HG02571 (cell line): Measurements from ENCODE around the gene SDSL.
A peak's percentile ranks its signal among the peaks of the same experiment; 100 is the strongest.

Experiments
- ATAC-seq: cut with Tn5 transposase; IDR thresholded peaks from one replicate; pipeline ENCODE4 v1.9.1; 2021; ENCODE audit warnings: mild to moderate bottlenecking, moderate library complexity; ENCODE audit not compliant: unreplicated experiment

The SDSL gene, protein sequence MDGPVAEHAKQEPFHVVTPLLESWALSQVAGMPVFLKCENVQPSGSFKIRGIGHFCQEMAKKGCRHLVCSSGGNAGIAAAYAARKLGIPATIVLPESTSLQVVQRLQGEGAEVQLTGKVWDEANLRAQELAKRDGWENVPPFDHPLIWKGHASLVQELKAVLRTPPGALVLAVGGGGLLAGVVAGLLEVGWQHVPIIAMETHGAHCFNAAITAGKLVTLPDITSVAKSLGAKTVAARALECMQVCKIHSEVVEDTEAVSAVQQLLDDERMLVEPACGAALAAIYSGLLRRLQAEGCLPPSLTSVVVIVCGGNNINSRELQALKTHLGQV

DNA sequence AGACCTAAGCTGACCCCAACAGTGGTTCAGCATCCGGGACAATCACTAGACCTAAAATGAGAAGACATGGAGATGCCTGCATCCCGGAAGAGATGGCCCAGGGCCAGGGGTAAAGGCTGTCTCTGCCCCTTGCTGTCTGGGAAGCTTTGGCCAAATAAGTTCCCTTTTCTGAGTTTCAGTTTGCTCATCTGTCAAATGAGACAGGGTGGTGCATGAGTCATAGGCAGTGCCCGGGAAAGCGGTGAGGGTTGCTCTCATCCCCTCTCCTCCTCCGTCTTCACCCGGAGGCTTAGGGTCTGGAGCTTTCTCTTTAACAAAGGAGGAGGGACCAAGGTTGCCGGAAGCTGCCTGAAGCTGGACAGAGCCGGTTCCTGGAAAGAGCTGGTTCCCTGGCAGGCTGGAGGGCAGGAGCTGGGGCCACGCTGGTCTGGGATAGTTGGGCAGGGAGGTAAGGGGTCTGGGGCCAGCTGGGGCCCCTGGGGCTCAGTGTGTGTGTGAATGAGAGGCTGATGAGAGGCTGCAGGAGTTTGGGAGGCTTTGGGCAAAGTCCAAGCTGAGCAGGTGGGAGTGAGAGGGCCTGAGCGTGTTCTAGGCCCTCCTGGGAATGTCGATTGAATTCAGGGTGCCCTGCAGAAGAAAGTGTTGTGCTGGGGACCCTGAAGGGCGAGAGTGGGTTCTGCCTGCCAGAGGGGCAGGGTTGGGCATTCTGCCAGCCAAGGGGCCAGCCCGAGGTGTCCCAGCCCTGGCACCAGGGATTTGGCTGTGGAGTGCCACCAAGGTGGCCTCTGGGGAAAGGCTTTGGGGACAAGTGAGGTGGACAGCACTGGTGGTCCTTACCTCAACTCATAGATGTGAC is at the start of gene SDSL:
TSS of gene SDSL (plus strand) at position 351 of the 856 bp plus-strand sequence. CDS start 5,603 bp downstream, outside the sequence.
- peak; percentile 83 for ATAC-seq

DNA sequence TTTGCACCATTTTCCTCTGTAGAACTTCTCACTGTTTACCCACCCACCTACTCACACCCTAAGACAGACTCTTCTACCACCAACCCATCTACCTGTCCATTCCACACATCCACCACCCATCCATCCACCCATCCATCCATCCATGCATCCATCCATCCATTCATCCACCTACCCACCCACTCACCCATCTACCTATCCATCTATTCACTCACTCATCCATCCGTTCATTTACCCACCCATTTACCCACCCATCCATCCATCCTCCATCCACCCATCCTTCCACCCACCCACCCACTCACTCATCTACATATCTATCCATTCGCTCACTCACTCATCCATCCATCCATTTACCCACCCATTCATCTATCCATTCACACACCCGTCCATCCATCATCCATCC is 48.7 kb upstream of the SDSL start:
- ATAC-seq = no peak

DNA sequence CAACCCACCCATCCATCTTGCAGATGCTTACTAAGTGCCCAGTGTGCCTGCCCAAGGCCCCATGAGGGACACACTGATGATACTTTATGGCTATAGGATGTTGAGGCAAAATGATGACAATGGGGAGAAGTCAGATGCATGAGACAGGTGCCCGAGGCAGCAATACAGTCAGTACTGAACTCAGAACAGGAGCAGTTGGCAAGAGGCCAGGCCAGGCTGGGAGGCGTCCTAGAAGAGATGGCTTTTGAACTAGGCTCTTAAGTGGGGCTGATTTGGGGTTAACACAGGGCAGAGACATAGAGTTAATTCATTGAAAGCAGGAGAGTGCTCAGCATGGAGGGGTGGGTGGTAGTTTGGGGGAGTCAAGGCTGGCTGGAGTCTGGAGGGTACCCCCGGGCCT is 48.2 kb upstream of the SDSL start:
- ATAC-seq = no peak

DNA sequence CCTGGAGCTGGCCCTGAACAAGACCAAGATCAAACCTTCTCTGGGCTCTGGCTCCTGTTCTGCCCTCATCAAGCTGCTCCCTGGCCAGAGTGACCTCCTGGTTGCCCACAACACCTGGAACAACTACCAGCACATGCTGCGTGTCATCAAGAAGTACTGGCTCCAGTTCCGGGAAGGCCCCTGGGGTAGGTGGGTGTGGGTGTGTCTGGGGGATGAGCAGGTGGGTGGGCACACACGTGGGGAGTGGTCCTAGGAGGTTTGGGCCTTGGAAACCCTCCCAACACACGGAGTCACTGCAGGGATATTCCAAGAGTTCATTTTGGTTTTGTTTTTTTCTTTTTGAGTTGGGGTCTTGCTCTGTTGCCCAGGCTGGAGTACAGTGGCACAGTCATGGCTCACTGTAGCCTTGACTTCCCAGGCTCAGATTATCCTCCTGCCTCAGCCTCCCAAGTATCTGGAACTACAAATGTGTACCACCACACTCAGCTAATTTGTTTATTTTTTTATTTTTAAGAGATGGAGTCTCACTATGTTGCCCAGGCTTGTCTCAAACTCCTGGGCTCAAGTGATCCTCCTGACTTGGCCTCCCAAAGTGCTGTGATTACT is 47.3 kb upstream of the SDSL start:
- ATAC-seq = no peak

DNA sequence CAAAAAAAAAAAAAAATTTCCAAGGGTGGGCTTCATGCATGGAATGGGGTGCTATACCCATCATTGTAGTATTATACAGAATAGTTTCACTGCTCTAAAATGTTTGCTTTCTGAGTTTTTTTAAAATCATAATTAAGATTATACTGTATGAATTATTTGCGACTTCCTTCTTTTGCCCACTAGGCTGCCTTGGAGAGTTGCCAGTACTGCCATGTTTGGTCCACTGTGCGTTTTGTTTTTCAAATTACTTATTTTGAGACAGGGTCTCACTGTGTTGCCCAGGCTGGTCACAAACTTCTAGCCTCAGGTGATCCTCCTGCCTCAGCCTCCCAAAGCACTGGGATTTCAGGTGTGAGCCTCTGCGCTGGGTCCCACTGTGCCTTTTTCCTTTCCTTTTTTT is 43.9 kb upstream of the SDSL start:
- no peak for ATAC-seq

DNA sequence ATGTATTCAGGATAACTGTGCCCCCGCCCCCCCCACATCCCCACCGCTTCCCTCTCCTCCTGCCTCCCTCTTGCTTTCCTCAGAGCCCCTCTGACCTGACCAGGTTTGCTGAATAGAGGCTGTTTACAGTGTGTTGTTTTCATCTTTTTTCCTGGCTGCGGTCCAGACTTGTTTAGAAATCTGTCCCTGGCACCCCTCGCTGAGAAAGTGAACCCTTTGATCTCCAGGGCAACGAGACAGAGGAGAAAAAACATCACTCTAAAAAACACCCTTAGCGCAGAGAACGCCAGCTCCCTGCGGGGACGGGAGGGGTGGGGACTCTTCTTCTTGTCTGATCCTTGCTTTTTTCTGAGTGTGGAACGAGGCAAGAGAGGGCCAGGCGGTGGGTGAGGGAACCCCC is 41.0 kb upstream of the SDSL start:
- ATAC-seq = no peak

DNA sequence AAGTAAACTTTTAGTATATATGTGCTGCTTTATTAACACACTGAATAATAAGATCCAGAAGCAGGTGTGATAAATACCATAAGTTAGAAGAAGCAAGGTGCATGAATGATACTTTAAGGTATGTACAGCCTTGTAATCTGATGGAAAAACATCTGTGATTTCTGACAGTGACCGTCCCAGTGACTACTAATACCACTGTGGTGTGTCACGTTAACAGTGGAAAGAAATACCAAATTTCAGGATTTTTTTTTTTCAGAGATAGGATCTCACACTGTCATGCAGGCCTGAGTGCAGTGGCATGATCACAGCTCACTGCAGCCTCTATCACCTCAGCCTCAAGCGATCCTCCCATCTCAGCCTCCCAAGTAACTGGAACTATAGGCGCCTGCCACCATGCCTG is 40.0 kb upstream of the SDSL start:
- no peak for ATAC-seq

DNA sequence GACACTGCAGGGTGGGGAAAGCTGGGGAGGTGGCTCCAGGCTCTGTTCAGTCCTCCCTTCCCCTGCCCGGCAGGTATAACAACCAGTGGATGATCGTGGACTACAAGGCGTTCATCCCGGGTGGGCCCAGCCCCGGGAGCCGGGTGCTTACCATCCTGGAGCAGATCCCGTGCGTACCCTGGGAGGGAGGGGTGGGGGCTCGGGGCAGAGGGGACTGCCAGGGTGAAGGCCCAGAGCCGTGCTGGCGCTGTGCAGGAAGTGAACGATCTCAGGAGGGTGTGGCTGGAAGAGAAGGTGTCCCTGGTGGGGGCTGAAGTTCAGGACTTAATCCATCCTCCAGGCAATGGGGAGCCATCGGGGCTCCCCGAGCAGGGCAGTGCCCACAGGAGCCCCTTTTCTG is 37.4 kb upstream of the SDSL start:
- ATAC-seq = no peak

DNA sequence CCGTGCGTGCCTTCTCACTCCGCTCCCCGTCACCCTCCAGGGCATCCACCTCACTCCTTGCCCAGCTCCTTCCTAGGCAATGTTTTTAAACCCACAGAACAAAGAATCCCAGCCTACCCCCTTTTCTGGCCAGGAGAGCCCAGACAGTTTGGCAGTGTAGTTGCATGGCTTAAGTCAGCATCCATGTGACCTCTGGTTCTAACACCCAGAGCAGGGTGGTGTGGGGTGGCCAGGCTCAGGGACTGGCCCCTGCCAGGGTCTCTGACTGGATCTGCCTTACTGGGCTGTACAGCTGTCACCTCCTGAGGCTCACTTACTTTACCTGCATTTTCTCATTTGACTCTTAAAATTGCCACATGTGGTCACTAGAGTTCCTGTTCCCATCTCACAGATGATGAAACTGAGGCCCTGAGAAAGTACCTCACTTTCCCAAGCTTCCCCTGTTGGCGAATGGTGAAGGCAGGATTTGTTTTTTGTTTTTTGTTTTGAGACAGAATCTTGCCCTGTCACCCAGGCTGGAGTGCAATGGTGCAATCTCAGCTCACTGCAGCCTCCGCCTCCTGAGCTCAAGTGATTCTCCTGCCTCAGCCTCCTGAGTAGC is 36.8 kb upstream of the SDSL start:
- ATAC-seq = no peak

DNA sequence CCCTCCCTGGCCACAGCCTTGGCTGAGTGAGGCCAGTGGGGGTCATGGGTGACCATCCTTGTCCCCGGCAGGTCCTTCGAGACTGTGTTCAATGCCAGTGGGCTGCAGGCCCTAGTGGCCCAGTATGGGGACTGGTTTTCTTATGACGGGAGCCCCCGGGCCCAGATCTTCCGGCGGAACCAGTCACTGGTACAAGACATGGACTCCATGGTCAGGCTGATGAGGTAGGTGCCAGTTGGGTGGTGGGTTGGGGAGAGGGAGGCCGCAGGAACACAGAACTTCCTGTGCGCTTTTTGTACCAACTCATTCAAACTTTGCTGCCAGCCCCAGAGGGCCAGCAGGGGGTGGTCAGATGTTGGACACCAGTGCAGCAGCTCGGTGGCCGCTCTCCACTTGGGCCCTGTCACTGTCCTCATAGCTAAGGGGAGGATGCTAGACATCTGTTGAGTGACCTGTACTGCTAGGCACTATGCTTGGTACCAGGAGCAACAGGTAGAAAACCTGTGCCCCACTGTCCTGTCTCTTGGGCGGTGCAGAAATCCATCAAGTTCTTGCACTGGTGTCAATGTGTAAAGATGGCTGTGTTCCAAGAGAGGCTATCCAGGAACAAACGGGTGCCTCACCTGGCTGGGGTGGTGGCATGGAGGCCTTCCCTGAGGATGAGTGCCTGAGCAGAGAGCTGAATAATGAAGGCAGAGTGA is 35.2 kb upstream of the SDSL start:
- no peak for ATAC-seq

DNA sequence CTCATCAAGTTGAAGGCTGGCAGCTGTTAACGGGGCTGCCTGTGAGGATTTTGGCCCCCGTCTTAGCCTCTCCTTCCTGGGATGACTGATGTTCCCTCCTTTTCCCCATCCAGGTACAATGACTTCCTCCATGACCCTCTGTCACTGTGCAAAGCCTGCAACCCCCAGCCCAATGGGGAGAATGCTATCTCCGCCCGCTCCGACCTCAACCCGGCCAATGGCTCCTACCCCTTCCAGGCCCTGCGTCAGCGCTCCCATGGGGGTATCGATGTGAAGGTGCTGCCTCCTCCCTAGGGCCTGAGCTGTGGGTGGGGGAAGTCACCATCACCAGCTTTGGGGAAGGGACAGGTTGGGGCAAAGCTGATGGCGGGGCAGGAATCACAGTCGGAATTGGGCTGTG is 34.5 kb upstream of the SDSL start:
- ATAC-seq = no peak

DNA sequence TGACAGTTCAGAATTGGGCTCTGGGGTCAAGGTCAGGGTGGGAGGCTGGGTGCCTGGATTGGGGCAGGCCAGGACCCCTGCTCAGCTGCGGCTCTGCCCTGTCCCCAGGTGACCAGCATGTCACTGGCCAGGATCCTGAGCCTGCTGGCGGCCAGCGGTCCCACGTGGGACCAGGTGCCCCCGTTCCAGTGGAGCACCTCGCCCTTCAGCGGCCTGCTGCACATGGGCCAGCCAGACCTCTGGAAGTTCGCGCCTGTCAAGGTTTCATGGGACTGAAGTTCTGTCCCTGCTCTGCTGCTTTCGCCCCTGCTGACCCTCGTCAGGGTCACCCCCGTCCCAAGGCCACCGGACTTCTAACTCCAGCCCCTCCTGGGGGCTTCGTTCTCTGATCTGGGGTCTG is 33.8 kb upstream of the SDSL start:
- no peak for ATAC-seq

DNA sequence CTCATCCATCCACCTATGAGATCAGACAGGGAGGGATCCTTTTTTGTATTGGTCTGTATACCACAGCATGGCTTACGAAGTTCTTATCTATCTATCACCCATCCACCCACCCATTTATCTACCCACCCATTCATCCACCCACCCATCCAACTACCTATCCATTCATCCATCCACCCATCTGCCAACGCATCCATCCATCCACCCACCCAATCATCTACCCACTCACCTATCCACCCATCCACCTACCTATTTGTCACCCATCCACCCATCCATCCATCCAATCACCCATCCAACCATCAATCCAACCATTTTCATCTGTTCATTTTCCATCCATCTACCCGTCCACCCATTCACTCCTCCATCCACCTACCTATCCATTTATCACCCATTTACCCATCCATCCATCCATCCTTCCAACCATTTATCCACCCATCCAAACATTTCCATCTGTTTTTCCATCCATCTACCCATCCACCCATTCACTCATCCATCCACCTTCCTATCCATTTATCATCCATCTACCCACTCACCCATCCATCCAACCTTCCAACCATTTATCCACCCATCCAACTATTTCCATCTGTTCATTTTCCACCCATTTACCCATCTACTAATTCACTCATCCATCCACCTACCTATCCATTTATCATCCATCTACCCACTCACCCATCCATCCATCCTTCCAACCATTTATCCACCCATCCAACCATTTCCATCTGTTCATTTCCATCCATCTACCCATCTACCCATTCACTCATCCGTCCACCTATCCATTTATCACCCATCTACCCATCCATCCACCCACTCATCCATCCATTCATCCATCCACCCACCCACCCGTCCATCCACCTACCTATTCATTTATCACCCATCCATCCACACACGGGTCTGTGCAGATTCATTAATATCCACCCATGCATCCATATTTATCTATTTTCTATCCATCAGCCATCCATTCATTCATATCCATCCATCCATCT is 31.8 kb upstream of the SDSL start:
- no peak for ATAC-seq

DNA sequence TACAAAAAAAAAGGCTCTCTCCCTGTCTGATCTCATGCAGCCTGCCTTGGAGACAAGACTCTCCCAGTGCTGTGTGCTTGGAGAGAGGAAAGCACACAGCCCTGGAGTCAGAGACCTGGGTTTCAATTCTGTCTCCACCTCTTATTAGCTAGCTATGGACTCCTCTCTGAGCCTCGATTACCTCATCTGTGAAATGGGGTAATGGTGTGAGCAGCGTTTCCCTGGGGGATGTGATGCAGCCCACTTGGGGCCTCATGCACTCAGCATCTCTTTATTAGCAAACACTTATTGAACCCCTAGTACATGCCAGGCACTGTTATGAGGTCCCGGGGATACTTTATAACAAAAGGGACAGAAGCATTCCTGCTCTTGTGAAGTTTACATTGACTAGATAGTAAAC is 31.0 kb upstream of the SDSL start:
- no peak for ATAC-seq

DNA sequence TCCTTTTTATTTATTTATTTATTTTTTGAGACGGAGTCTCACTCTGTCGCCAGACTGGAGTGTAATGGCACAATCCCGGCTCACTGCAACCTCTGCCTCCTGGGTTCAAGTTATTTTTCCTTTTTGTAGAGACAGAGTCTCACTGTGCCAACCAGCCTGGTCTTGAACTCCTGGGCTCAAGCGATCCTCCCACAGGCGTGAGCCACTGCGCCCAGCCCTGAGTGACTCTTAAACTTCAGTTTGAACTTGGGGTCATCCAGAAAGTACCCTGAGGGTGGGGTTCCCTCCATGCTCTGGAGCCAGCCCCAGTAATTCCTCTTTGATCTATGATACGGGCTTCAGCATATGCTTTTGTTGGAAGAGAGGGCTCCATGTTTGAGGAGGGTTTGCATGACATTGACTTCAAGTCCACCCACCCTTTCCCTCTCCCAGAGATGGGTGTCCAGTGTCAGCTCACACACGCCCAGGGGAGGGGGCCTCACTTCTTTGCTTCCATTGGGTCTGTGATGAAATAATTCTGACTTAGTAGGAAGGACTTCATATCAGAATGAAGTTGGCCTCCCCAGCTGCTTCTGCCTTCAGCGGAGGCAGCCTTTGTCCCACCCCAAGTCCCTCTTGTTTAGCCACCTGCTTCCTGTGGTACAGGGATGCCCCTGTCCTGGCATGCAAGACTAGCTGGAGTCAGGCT is 30.4 kb upstream of the SDSL start:
- ATAC-seq = no peak

DNA sequence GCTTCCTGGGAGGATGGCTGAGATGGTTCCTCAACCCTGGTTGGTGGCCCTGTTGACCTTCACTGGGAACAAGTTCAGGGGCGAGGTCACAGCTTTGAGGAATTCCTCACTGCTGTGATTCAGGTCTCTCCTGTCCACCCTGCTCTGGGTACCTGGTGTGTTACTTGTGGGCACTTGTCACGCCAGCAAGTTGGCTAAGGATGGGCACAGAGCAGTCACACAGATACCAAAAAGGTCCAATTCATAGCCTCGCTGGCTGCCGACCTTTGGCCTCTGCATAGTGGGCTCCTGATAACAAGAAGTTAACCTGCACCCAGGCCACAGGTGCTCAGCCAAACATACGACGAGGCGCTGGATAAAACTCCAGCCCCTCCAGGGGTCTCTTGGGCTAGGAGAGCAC is 29.7 kb upstream of the SDSL start:
- no peak for ATAC-seq

DNA sequence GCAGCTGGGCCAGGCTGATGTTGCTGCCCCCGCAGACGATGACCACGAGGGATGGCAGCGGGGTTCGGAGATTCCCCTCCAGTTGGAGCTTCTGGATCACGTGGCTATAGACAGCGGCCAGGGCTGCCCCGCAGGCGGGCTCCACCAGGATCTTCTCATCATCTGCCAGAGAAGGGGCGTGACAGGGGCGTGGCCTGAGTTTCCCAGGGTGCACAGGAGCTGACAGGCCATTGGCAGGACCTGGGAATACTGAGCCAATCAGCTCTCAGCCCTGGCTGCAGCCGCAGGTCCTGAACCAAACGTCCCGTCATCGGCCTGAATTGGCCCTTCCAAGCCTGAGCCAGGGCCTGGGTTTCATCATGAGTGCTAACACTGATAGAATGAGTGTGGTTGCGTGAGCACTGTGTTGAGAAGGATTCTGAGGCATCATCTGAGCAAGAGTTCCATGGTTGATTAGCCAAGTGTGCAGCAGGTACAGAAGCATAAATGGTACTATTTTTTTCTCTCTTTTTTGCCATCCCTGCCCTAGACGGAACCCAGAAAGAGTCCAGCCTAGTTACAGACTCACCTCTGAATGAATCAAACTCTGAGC is 29.1 kb upstream of the SDSL start:
- ATAC-seq = no peak

DNA sequence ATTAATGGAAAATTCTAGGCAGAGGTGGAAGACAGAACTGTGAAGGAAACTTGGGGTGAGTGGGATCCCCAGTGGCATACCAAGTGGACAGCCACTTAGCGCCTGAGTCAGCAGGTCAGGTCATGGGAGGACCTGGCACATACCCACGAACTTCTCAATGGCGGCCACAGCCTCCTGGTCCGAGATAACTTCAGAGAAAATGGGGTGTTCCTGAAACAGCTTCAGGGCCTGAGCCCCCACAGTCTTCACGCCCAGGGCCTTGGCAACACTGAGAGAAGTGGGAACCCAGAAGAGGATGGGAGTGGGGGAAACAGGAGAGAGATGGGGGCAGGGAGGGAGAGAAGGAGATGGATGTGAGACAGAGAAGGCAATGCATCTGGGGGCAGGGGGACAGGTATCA is 28.4 kb upstream of the SDSL start:
- no peak for ATAC-seq

DNA sequence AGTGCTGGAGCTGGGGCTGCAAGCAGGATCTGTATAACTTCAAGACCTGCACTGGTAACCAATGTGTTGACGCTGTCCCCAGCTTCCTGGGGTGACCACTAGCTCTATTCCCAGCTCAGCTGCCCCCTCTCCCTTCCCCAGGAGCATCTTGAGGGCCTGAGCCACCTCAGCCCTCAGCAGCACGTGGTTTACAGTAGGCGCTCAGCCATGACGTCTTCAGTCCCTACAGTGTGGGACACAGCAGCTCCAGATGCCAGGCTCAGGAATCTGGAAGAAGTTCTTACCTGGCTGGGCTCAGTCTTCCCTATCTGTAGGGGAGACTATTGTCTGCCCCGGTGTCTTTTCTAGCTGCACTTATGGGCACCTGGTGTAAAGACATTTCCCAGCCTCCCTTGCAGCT is 27.1 kb upstream of the SDSL start:
- no peak for ATAC-seq
